CD4-positive, alpha-beta T cell (primary cell): ENCODE data around the gene BLID. TPM values are rescaled to one million over a fixed set of nuclear protein-coding genes. Genes with fewer than 3 reads are reported as not detected.

Source experiments
- ATAC-seq: fragments of 200-7000 bp; cut with Tn5 transposase; one replicate; pipeline ENCODE4 v1.10.0; 2022; ENCODE audit warnings: mild to moderate bottlenecking; ENCODE audit not compliant: poor library complexity
- CTCF ChIA-PET: fragments of 350-600 bp; sonication (Branson Sonifier 250); formaldehyde crosslinking; loops from one replicate; lab custom pipeline; 2021; ENCODE audit warnings: antibody characterized with exemption, inconsistent platforms; lab: Charles Lee
- POLR2A ChIA-PET: fragments of 350-600 bp; sonication (Branson Sonifier 250); formaldehyde crosslinking; loops from one replicate; lab custom pipeline; 2021; ENCODE audit warnings: antibody characterized with exemption, inconsistent platforms; lab: Charles Lee
- DNase-seq, 14 experiments: peaks; one replicate each; pipeline ENCODE4 v3.0.0-alpha.2; 2013 to 2020; ENCODE audit warnings: mixed read lengths in 2 of 14
- H3K27ac ChIP-seq, 2 donors: one replicate each; pipeline versions ENCODE4 v1.5.1 to v1.7.0; 2013; ENCODE audit warnings: low read length in 2 of 2, low read depth in 1 of 2, mild to moderate bottlenecking in 1 of 2
- H3K27me3 ChIP-seq, 2 experiments: 1 replicate in 1 of 2; 2 replicates in 1 of 2; pipeline versions ENCODE4 v1.6.1 to v1.7.0; 2013; ENCODE audit warnings: low read length in 2 of 2, control low read depth in 1 of 2, mild to moderate bottlenecking in 1 of 2, moderate library complexity in 1 of 2; ENCODE audit not compliant: insufficient read depth in 2 of 2, control insufficient read depth in 1 of 2
- H3K36me3 ChIP-seq: one replicate; pipeline ENCODE4 v1.6.1; 2013; ENCODE audit warnings: low read length, control low read depth; ENCODE audit not compliant: insufficient read depth
- H3K4me1 ChIP-seq: one replicate; pipeline ENCODE4 v1.6.1; 2013; ENCODE audit warnings: low read length, control low read depth; ENCODE audit not compliant: insufficient read depth
- H3K4me3 ChIP-seq: one replicate; pipeline ENCODE4 v1.5.1; 2013; ENCODE audit warnings: mild to moderate bottlenecking, low read length, moderate library complexity
- H3K9me3 ChIP-seq, 2 experiments: 1 replicate in 1 of 2; 2 replicates in 1 of 2; pipeline versions ENCODE4 v1.6.1 to v1.7.0; 2013; ENCODE audit warnings: low read length in 2 of 2, mild to moderate bottlenecking in 2 of 2, control low read depth in 1 of 2, moderate library complexity in 1 of 2; ENCODE audit not compliant: control insufficient read depth in 1 of 2, insufficient read depth in 1 of 2
- H3K27ac Mint-ChIP-seq: one replicate; pipeline ENCODE4 v1.8.0; 2020; ENCODE audit warnings: mixed read lengths
- H3K27me3 Mint-ChIP-seq: one replicate; pipeline ENCODE4 v1.8.0; 2021; ENCODE audit warnings: mixed read lengths
- H3K36me3 Mint-ChIP-seq: one replicate; pipeline ENCODE4 v1.8.0; 2021; ENCODE audit warnings: low read depth, mixed read lengths
- H3K4me1 Mint-ChIP-seq: one replicate; pipeline ENCODE4 v1.8.0; 2021; ENCODE audit warnings: low read depth, mixed read lengths
- H3K4me3 Mint-ChIP-seq: one replicate; pipeline ENCODE4 v1.8.0; 2020; ENCODE audit warnings: mild to moderate bottlenecking, mixed read lengths
- H3K9me3 Mint-ChIP-seq: one replicate; pipeline ENCODE4 v1.8.0; 2020; ENCODE audit warnings: mixed read lengths
- intact Hi-C, 2 experiments: fragments of 100-400 bp; cut with DNase I in 1 of 2; cut with micrococcal nuclease in 1 of 2; formaldehyde crosslinking; loops; one replicate each; pipeline versions ENCODE4 v1.15.1 to v1.9.0; 2023 to 2025; cut with DNase I, micrococcal nuclease
- total RNA-seq, 174 experiments: library from RNA in 2 of 174; stranded (reverse) in 2 of 174; gene quantifications; one replicate each; pipeline ENCODE4 v1.2.3 and lab custom pipeline; 2021 to 2026
- TF ChIP-seq, protein P1 (sequence below): fragments of 200-600 bp; IDR thresholded peaks from one replicate; pipeline ENCODE4 v1.8.0; 2022; ENCODE audit warnings: antibody characterized with exemption, mild to moderate bottlenecking

The BLID gene
- total RNA-seq, 2 experiments from 2014 or later: not detected

DNA sequence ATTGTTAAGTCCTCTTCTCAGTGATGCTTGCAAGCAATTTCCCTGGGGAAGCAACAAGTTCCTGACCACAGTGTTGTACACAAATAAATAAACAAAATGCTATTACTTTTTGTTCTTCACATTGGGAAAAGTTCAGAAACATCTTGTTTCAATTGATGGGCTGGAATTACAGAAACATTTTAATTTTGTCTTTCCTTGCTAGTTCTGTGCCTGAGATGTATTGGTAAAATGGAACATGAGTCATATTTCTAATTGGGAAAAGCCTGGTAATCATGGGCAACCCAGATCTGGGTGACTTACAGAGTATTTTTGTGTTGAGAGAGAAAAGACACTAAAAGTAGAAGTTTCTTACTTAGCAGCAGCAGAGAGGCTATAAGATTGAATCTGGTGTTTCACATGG, 576 bp upstream of the BLID start:
- intact Hi-C loops: no loop called here
- Histone ChIP-seq H3K4me3 (no peak overlapping the region), H3K27me3 (no peaks in the 10 kb centered on the region), H3K4me1 (no peaks in the 10 kb centered on the region), H3K27ac (no peak overlapping the region), H3K36me3 (no peaks in the 10 kb centered on the region), H3K9me3 (no peaks in the 10 kb centered on the region)
- no peak overlapping the region for H3K4me3 Mint-ChIP-seq
- no peak for ATAC-seq
- TF ChIP-seq, protein P1, sequence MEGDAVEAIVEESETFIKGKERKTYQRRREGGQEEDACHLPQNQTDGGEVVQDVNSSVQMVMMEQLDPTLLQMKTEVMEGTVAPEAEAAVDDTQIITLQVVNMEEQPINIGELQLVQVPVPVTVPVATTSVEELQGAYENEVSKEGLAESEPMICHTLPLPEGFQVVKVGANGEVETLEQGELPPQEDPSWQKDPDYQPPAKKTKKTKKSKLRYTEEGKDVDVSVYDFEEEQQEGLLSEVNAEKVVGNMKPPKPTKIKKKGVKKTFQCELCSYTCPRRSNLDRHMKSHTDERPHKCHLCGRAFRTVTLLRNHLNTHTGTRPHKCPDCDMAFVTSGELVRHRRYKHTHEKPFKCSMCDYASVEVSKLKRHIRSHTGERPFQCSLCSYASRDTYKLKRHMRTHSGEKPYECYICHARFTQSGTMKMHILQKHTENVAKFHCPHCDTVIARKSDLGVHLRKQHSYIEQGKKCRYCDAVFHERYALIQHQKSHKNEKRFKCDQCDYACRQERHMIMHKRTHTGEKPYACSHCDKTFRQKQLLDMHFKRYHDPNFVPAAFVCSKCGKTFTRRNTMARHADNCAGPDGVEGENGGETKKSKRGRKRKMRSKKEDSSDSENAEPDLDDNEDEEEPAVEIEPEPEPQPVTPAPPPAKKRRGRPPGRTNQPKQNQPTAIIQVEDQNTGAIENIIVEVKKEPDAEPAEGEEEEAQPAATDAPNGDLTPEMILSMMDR: no peak
- no peaks in the 10 kb centered on the region for H3K36me3 Mint-ChIP-seq
- no peak for DNase-seq
- H3K4me1 Mint-ChIP-seq: no peaks in the 10 kb centered on the region
- no peak overlapping the region for H3K27ac Mint-ChIP-seq
- ChIA-PET CTCF (no interaction called here), POLR2A (no interaction called here)
- H3K27me3 Mint-ChIP-seq: peaks cover under 1% of the 10 kb centered on the region
- no peaks in the 10 kb centered on the region for H3K9me3 Mint-ChIP-seq

DNA sequence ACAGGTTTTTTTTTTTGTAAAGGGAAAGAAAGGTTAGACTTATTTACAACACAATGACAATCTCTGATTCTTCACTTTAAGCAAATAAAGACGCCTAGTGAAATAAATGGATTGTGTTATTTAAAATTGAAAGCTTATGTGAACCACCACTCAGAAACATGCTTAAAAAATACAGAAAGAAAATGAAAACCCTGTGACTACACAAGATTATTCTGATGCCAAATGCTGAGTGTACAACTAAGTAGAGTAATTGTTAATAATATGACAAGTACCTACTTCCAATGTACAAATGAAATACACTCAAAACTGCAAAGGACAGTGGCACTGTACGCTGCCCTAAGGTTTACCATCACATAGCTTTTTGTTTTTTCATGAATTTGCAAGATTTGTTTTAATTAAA, 1.0 kb downstream of the BLID start:
- Histone ChIP-seq H3K27ac (no peak overlapping the region), H3K9me3 (no peaks in the 10 kb centered on the region), H3K4me1 (no peaks in the 10 kb centered on the region), H3K27me3 (no peaks in the 10 kb centered on the region), H3K36me3 (no peaks in the 10 kb centered on the region), H3K4me3 (no peak overlapping the region)
- no peak overlapping the region for H3K27ac Mint-ChIP-seq
- ChIA-PET POLR2A (no interaction called here), CTCF (no interaction called here)
- H3K4me1 Mint-ChIP-seq: no peaks in the 10 kb centered on the region
- no peak for DNase-seq
- TF ChIP-seq, protein P1: no peak
- no peaks in the 10 kb centered on the region for H3K9me3 Mint-ChIP-seq
- peaks cover 8% of the 10 kb centered on the region for H3K27me3 Mint-ChIP-seq
- no peak for ATAC-seq
- H3K36me3 Mint-ChIP-seq: no peaks in the 10 kb centered on the region
- intact Hi-C loops: no loop called here
- H3K4me3 Mint-ChIP-seq: no peak overlapping the region

DNA sequence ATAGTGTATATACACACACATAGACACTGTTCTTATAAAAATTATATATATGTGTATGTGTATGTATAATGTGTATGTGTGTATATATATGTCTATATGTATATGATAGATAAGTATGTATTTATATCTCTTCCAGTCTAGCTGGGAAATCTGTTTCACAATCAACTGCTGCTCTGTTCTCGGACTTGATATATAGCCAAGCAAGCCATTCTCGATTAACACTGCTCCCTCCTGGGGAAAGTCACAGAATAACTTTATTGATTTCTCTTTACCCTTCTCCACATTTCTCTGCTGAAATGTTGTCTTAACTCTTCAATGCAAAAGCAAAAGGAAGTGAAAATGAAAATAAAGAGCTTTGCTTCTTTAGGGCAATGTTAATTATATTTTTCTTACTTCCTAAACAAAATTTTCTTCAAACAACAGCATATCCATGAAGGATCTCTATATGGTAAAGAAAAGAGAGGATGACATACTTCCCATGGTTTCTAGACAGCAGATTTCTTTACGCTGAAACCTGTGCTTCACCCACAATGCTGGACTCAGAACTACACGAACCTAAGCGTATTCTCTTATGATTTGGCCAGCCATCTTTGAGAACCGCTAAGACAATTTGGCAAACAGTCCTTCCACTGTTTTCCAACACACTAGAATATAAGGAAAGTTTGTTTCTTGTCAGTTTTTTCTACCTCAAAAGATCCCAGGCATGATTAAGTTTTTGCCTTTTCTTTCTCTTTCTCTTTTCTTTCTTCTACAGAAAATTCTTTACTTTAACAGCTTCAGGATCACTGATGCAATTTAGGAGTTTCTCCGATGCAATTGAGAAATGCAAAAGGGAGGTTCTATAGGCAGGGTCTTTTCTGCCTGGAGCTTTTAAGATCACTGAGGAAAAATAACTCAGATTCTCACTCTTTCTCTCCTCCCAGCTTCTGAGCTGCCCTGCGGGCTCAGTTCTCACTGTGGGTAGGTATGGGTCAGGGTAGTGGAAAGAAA, 1.9 kb downstream of the BLID start:
- Histone ChIP-seq H3K27me3 (no peaks in the 10 kb centered on the region), H3K4me1 (no peaks in the 10 kb centered on the region), H3K36me3 (no peaks in the 10 kb centered on the region), H3K9me3 (no peaks in the 10 kb centered on the region), H3K27ac (no peak overlapping the region), H3K4me3 (no peak overlapping the region)
- no peaks in the 10 kb centered on the region for H3K36me3 Mint-ChIP-seq
- TF ChIP-seq, protein P1: no peak
- H3K27ac Mint-ChIP-seq: no peak overlapping the region
- ChIA-PET CTCF (no interaction called here), POLR2A (no interaction called here)
- H3K4me3 Mint-ChIP-seq: no peak overlapping the region
- intact Hi-C loops: no loop called here
- H3K9me3 Mint-ChIP-seq: no peaks in the 10 kb centered on the region
- DNase-seq: no peak
- H3K4me1 Mint-ChIP-seq: no peaks in the 10 kb centered on the region
- H3K27me3 Mint-ChIP-seq: peaks cover 13% of the 10 kb centered on the region
- no peak for ATAC-seq
